GM10248 (cell line): ENCODE results near the gene MUC22.

Experiments used
- CTCF ChIA-PET: fragments of 300-600 bp; sonication (Branson Sonifier 250); formaldehyde crosslinking; extraction: SDS; loops from one replicate; lab custom pipeline; 2021; ENCODE audit warnings: antibody characterized with exemption; lab: Yijun Ruan, JAX
- POLR2A ChIA-PET: fragments of 350-650 bp; sonication (Branson Sonifier 250); formaldehyde crosslinking; extraction: SDS; loops from one replicate; lab custom pipeline; 2020; ENCODE audit warnings: antibody characterized with exemption; lab: Yijun Ruan, JAX
- DNase-seq: peaks from one replicate; pipeline ENCODE4 v3.0.0; 2012; ENCODE audit errors: extremely low spot score
- TF ChIP-seq, protein P1 (sequence below): IDR thresholded peaks from 2 replicates; pipeline ENCODE4 v1.5.1; 2012; ENCODE audit warnings: mild to moderate bottlenecking, low read depth; ENCODE audit errors: extremely low read depth, missing control alignments, control extremely low read depth

The MUC22 gene

DNA sequence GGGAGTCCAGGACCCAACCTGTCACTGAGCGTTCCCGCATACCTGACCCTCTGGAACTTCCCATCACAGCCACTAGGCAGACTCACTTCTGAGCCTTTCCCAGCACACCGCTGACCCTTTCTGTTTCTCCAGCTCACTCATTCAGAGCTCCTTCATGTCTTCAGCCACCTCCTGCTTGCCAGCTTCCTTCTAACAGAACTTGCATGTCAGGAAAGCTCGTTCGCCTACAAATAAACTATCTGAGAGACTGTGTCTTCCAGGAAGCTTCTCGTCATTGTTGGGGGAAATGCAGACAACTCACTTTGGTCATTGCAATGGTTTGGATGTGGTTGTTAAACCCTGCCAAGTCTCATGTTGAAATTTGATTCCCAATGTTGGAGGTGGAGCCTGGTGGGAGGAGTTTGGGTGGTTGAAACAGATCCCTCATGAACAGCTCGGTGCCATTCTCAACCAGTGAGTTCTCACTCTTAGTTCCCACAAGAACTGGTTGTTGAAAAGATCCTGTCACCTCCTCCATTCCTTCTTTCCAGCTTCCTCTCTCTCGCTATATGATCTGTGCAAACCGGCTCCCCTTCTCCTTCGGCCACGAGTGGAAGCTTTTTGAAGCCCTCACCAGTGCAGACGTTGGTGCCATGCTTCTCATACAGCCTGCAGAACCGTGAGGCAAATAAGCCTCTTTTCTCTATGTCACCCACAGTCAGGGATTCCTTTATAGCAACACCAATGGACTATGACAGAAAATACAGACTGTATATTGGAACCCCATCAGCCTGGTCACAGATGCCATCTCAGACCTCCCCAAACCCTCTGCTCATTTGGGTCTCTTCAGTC, 28.1 kb upstream of the MUC22 start:
- ChIA-PET CTCF (interaction anchor here (0.7 to 1.6 kb wide), 4 partner anchors 10 to 59 kb away, joined by 3 to 4 read pairs (median 3); no protein-coding TSS in a partner anchor), POLR2A (interaction anchor here (0.5 kb wide), 1 partner anchor 367 kb away, joined by 5 read pairs; no protein-coding TSS in a partner anchor)
- DNase-seq = no peak
- TF ChIP-seq, protein P1, sequence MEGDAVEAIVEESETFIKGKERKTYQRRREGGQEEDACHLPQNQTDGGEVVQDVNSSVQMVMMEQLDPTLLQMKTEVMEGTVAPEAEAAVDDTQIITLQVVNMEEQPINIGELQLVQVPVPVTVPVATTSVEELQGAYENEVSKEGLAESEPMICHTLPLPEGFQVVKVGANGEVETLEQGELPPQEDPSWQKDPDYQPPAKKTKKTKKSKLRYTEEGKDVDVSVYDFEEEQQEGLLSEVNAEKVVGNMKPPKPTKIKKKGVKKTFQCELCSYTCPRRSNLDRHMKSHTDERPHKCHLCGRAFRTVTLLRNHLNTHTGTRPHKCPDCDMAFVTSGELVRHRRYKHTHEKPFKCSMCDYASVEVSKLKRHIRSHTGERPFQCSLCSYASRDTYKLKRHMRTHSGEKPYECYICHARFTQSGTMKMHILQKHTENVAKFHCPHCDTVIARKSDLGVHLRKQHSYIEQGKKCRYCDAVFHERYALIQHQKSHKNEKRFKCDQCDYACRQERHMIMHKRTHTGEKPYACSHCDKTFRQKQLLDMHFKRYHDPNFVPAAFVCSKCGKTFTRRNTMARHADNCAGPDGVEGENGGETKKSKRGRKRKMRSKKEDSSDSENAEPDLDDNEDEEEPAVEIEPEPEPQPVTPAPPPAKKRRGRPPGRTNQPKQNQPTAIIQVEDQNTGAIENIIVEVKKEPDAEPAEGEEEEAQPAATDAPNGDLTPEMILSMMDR = no peak

DNA sequence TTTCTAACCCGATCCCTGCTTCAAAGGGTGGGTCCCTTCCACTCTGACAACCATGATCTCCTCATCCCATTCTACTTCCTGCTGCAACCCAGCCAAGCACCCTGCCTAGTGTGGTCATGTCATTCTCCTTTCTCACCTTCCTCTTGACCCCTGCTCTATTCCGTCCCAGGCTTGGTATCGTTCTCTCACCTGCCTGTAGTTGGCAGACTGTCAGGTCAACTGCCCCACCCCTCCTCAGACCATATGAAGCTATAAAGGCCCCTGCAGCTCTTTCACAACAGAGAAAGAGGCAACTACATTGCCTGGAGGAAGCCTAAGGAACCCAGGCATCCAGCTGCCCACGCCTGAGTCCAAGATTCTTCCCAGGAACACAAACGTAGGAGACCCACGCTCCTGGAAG, 26.8 kb upstream of the MUC22 start, which contains the start of gene MUC21:
Gene MUC21 (plus strand): TSS at position 280 of the 400 bp plus-strand sequence. CDS start 241 bp downstream, outside the sequence.
- ChIA-PET CTCF (interaction anchor here (0.6 to 1.3 kb wide), 2 partner anchors 9 to 60 kb away, joined by 3 to 4 read pairs; no protein-coding TSS in a partner anchor), POLR2A (no interaction called here)

DNA sequence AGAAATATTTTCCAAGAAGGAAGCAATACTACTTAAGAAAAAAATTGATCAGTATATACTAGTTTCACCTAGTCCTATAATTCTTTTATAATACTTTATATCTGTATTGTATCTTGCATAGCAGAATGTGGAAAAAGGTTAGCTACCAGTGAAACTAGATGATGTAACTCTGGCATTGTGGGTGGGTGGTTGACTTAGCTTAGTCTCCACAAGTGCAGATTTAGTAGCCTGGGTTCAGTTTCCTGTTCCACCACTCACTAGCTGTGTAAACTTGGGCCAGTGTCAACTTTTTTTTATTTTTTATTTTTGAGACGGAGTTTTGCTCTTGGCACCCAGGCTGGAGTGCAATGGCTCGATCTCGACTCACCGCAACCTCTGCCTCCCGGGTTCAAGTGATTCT, 24.8 kb upstream of the MUC22 start:
- DNase-seq = no peak
- TF ChIP-seq, protein P1 = no peak
- CTCF ChIA-PET = interaction anchor here (1.0 to 1.8 kb wide), 8 partner anchors 10 to 306 kb away, joined by 3 to 5 read pairs (median 4); no protein-coding TSS in a partner anchor
- POLR2A ChIA-PET = no interaction called here

More for the DNA sequence above, 26.8 kb upstream of the MUC22 start, which contains the start of gene MUC21:
- TF ChIP-seq, protein P1 = no peak
- no peak for DNase-seq

DNA sequence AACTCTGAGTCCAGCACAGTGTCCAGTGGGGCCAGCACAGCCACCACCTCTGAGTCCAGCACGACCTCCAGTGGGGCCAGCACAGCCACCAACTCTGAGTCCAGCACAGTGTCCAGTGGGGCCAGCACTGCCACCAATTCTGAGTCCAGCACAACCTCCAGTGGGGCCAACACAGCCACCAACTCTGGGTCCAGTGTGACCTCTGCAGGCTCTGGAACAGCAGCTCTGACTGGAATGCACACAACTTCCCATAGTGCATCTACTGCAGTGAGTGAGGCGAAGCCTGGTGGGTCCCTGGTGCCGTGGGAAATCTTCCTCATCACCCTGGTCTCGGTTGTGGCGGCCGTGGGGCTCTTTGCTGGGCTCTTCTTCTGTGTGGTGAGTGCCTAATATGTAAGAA, 23.0 kb upstream of the MUC22 start:
- TF ChIP-seq, protein P1 = no peak
- POLR2A ChIA-PET = no interaction called here
- CTCF ChIA-PET = no interaction called here
- DNase-seq = no peak

DNA sequence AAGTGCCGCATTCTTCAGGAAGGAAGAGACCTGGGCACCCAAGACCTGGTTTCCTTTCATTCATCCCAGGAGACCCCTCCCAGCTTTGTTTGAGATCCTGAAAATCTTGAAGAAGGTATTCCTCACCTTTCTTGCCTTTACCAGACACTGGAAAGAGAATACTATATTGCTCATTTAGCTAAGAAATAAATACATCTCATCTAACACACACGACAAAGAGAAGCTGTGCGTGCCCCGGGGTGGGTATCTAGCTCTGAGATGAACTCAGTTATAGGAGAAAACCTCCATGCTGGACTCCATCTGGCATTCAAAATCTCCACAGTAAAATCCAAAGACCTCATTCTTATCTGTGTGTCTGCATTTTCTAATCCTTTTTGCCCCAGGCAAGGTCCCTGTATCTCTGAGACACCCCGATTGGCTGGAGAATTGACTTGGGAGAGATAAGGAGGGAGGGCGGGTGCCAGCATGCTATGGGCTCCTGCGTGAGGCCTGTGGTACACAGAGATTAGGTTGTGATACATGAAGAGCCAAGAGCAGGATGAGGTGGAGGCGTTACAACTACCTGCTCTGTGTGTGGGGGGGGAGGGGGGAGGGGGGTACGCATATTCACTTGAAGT, 22.0 kb upstream of the MUC22 start:
- ChIA-PET CTCF (interaction anchor here (0.9 to 2.0 kb wide), 3 partner anchors 16 to 53 kb away, joined by 3 to 4 read pairs (median 3); no protein-coding TSS in a partner anchor), POLR2A (no interaction called here)
- TF ChIP-seq, protein P1 = no peak
- DNase-seq = no peak

DNA sequence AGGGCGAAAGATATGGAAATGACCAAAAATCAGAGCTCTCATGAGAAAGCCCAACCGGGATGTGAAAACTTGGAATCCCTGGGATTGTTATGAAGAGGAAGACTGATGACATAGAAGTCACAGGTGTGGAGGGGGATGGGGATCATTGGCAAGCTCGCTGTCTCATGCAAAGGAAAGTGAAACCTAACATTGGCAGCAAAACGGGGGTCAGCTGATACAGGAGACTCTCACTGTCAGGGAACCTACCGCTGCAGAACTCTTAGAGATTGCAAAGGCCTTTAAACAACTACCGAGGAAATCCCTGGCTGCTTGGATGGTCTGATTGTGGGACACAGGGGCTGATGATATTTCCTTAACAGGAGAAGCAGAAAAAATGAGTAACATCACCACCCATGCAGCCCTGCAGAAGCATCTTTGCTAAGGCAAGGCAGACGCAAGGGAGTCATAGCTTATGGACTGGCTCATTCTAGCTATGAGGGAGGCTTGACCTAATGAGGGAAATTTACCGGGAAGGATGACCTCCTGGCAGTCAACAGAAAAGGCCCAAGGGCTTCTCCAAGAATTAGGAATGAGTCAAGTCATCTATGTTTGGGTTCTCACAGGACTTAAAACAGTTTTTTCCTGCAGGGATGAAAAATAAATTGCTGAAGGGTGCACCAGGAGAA, 19.7 kb upstream of the MUC22 start:
- POLR2A ChIA-PET = no interaction called here
- TF ChIP-seq, protein P1 = no peak
- DNase-seq = no peak
- CTCF ChIA-PET = interaction anchor here (1.2 kb wide), 1 partner anchor 311 kb away, joined by 4 read pairs; no protein-coding TSS in a partner anchor
